SK-N-SH treated with all-trans-retinoic acid at 6 μM for 48 hours (cell line): ENCODE results near the gene TMEM244.
A peak's percentile ranks its signal among the peaks of the same experiment; 100 is the strongest.

ENCODE experiments used
- ATAC-seq: fragments of 200-7000 bp; cut with Tn5 transposase; 3 replicates; pipeline ENCODE4 v1.9.1; 2020; ENCODE audit warnings: mild to moderate bottlenecking, moderate library complexity
- ARNTL ChIP-seq: fragments of 450-650 bp; formaldehyde crosslinking; IDR thresholded peaks from 2 replicates; pipeline ENCODE4 v1.5.0; 2020; ENCODE audit warnings: low read depth, mild to moderate bottlenecking, moderate library complexity, borderline replicate concordance
- BACH2 ChIP-seq: fragments of 250-450 bp; sonication (Bioruptor Pico); IDR thresholded peaks from 2 replicates; pipeline ENCODE4 v1.9.0; 2021; ENCODE audit warnings: mild to moderate bottlenecking, borderline replicate concordance
- CSDC2 ChIP-seq: fragments of 250-450 bp; sonication (Bioruptor Pico); IDR thresholded peaks from 2 replicates; pipeline ENCODE4 v1.5.0; 2020; ENCODE audit warnings: mild to moderate bottlenecking, moderate library complexity
- ESRRG ChIP-seq: fragments of 250-450 bp; sonication (Bioruptor Pico); IDR thresholded peaks from 2 replicates; pipeline ENCODE4 v1.6.1; 2021; ENCODE audit warnings: mild to moderate bottlenecking
- ISL1 ChIP-seq: fragments of 250-450 bp; sonication (Bioruptor Pico); IDR thresholded peaks from 2 replicates; pipeline ENCODE4 v2.1.2; 2022; ENCODE audit warnings: mild to moderate bottlenecking, moderate library complexity
- OSR1 ChIP-seq: fragments of 250-450 bp; sonication (Bioruptor Pico); IDR thresholded peaks from 2 replicates; pipeline ENCODE4 v1.8.0; 2022; ENCODE audit warnings: moderate library complexity, mild to moderate bottlenecking, inconsistent platforms
- RARB ChIP-seq: fragments of 250-450 bp; sonication (Bioruptor Pico); IDR thresholded peaks from 2 replicates; pipeline ENCODE4 v1.8.0; 2021; ENCODE audit warnings: mild to moderate bottlenecking, moderate library complexity
- SNAI2 ChIP-seq: fragments of 250-450 bp; sonication (Bioruptor Pico); IDR thresholded peaks from 2 replicates; pipeline ENCODE4 v1.5.0; 2020; ENCODE audit warnings: mild to moderate bottlenecking, moderate library complexity
- TCF4 ChIP-seq: fragments of 250-450 bp; sonication (Bioruptor Pico); IDR thresholded peaks from 2 replicates; pipeline ENCODE4 v1.8.0; 2021; ENCODE audit warnings: mild to moderate bottlenecking, moderate library complexity, borderline replicate concordance
- ZC3H10 ChIP-seq: fragments of 250-450 bp; sonication (Bioruptor Pico); IDR thresholded peaks from 2 replicates; pipeline ENCODE4 v1.5.1; 2021; ENCODE audit warnings: mild to moderate bottlenecking, moderate library complexity
- ZFP3 ChIP-seq: fragments of 250-450 bp; sonication (Bioruptor Pico); IDR thresholded peaks from 2 replicates; pipeline ENCODE4 v1.5.0; 2020; ENCODE audit warnings: mild to moderate bottlenecking, moderate library complexity
- ZFP30 ChIP-seq: fragments of 450-650 bp; formaldehyde crosslinking; IDR thresholded peaks from 2 replicates; pipeline ENCODE4 v1.5.0; 2022; ENCODE audit warnings: mild to moderate bottlenecking, moderate library complexity
- ZNF565 ChIP-seq: fragments of 450-650 bp; formaldehyde crosslinking; conservative IDR thresholded peaks from 2 replicates; pipeline ENCODE4 v1.5.0; 2020; ENCODE audit warnings: low read depth, mild to moderate bottlenecking, moderate library complexity
- ZNF70 ChIP-seq: fragments of 450-650 bp; formaldehyde crosslinking; IDR thresholded peaks from 2 replicates; pipeline ENCODE4 v1.5.0; 2020; ENCODE audit warnings: mild to moderate bottlenecking, moderate library complexity
- ZNF8 ChIP-seq: fragments of 450-650 bp; formaldehyde crosslinking; IDR thresholded peaks from 2 replicates; pipeline ENCODE4 v1.5.0; 2020; ENCODE audit warnings: mild to moderate bottlenecking, moderate library complexity
- TF ChIP-seq, protein P1 (sequence below): fragments of 250-450 bp; sonication (Bioruptor Pico); IDR thresholded peaks from 2 replicates; pipeline ENCODE4 v1.5.0; 2020; ENCODE audit warnings: mild to moderate bottlenecking, moderate library complexity
- TF ChIP-seq, protein P2 (sequence below): fragments of 250-450 bp; sonication (Bioruptor Pico); IDR thresholded peaks from 2 replicates; pipeline ENCODE4 v1.5.1; 2021; ENCODE audit warnings: mild to moderate bottlenecking, moderate library complexity
- TF ChIP-seq, protein P3 (sequence below): fragments of 250-450 bp; sonication (Bioruptor Pico); IDR thresholded peaks from 2 replicates; pipeline ENCODE4 v1.5.1; 2020; ENCODE audit warnings: low read depth, mild to moderate bottlenecking, moderate library complexity
- TF ChIP-seq, protein P4 (sequence below): fragments of 250-450 bp; sonication (Bioruptor Pico); IDR thresholded peaks from 2 replicates; pipeline ENCODE4 v1.8.0; 2021; ENCODE audit warnings: low read depth, mild to moderate bottlenecking, moderate library complexity, borderline replicate concordance
- TF ChIP-seq, protein P5 (sequence below): fragments of 250-450 bp; sonication (Bioruptor Pico); IDR thresholded peaks from 2 replicates; pipeline ENCODE4 v1.8.0; 2020; ENCODE audit warnings: mild to moderate bottlenecking, moderate library complexity, borderline replicate concordance

Gene TMEM244

DNA sequence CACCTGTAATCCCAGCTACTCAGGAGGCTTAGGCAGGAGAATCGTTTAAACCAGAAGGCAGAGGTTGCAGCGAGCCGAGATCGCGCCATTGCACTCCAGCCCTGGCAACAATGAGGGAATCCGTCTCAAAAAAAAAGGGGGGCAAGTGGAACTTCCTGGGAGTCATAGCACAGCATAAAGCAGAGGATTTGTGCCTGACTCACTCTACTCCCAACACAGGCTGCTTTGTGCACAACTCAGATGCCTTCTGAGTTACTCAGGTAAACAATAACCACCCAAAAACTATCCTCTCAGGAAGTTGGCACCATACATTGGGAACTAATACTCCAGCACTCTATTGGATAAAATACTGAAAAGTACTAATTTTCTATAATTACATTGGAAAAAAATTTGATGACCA, 2.5 kb upstream of the TMEM244 start:
- TF ChIP-seq, protein P1, sequence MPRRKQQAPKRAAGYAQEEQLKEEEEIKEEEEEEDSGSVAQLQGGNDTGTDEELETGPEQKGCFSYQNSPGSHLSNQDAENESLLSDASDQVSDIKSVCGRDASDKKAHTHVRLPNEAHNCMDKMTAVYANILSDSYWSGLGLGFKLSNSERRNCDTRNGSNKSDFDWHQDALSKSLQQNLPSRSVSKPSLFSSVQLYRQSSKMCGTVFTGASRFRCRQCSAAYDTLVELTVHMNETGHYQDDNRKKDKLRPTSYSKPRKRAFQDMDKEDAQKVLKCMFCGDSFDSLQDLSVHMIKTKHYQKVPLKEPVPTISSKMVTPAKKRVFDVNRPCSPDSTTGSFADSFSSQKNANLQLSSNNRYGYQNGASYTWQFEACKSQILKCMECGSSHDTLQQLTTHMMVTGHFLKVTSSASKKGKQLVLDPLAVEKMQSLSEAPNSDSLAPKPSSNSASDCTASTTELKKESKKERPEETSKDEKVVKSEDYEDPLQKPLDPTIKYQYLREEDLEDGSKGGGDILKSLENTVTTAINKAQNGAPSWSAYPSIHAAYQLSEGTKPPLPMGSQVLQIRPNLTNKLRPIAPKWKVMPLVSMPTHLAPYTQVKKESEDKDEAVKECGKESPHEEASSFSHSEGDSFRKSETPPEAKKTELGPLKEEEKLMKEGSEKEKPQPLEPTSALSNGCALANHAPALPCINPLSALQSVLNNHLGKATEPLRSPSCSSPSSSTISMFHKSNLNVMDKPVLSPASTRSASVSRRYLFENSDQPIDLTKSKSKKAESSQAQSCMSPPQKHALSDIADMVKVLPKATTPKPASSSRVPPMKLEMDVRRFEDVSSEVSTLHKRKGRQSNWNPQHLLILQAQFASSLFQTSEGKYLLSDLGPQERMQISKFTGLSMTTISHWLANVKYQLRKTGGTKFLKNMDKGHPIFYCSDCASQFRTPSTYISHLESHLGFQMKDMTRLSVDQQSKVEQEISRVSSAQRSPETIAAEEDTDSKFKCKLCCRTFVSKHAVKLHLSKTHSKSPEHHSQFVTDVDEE (CRISPR knock-in tag): no peak
- ATAC-seq: no peak

DNA sequence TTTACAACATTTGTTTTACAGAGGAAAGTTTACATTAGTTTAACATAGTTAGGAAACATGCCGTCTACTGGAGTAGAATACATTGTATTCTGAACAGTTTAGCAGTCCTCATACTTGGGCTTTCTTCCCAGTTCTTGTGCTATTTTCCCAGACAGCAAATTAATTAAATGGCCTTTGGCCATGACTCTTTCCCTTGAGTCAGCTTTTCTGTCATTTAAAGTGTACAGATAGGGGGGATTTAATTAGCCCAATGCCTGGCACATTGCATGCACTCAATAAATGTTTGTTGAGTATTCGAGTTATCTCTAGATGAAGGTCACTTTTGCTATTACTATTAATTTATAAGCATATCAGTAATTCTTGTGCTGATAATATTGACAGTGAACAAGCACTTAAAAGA, 1.6 kb downstream of the TMEM244 start:
- peak; percentile 42 for ATAC-seq
- TF ChIP-seq, protein P2, sequence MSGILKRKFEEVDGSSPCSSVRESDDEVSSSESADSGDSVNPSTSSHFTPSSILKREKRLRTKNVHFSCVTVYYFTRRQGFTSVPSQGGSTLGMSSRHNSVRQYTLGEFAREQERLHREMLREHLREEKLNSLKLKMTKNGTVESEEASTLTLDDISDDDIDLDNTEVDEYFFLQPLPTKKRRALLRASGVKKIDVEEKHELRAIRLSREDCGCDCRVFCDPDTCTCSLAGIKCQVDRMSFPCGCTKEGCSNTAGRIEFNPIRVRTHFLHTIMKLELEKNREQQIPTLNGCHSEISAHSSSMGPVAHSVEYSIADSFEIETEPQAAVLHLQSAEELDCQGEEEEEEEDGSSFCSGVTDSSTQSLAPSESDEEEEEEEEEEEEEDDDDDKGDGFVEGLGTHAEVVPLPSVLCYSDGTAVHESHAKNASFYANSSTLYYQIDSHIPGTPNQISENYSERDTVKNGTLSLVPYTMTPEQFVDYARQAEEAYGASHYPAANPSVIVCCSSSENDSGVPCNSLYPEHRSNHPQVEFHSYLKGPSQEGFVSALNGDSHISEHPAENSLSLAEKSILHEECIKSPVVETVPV (CRISPR knock-in tag): no peak
- TF ChIP-seq ZFP30 (CRISPR knock-in tag) (no peak), ZNF70 (no peak), CSDC2 (CRISPR knock-in tag) (no peak), ESRRG (no peak), ZC3H10 (CRISPR knock-in tag) (peak; percentile 52; the same call in 1 of the 2 replicates), ISL1 (CRISPR knock-in tag) (peak; percentile 68)
- TF ChIP-seq, protein P3, sequence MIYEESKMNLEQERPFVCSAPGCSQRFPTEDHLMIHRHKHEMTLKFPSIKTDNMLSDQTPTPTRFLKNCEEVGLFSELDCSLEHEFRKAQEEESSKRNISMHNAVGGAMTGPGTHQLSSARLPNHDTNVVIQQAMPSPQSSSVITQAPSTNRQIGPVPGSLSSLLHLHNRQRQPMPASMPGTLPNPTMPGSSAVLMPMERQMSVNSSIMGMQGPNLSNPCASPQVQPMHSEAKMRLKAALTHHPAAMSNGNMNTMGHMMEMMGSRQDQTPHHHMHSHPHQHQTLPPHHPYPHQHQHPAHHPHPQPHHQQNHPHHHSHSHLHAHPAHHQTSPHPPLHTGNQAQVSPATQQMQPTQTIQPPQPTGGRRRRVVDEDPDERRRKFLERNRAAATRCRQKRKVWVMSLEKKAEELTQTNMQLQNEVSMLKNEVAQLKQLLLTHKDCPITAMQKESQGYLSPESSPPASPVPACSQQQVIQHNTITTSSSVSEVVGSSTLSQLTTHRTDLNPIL (CRISPR knock-in tag): no peak
- TF ChIP-seq, protein P4, sequence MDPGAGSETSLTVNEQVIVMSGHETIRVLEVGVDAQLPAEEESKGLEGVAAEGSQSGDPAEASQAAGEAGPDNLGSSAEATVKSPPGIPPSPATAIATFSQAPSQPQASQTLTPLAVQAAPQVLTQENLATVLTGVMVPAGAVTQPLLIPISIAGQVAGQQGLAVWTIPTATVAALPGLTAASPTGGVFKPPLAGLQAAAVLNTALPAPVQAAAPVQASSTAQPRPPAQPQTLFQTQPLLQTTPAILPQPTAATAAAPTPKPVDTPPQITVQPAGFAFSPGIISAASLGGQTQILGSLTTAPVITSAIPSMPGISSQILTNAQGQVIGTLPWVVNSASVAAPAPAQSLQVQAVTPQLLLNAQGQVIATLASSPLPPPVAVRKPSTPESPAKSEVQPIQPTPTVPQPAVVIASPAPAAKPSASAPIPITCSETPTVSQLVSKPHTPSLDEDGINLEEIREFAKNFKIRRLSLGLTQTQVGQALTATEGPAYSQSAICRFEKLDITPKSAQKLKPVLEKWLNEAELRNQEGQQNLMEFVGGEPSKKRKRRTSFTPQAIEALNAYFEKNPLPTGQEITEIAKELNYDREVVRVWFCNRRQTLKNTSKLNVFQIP (CRISPR knock-in tag): no peak
- TF ChIP-seq, protein P5, sequence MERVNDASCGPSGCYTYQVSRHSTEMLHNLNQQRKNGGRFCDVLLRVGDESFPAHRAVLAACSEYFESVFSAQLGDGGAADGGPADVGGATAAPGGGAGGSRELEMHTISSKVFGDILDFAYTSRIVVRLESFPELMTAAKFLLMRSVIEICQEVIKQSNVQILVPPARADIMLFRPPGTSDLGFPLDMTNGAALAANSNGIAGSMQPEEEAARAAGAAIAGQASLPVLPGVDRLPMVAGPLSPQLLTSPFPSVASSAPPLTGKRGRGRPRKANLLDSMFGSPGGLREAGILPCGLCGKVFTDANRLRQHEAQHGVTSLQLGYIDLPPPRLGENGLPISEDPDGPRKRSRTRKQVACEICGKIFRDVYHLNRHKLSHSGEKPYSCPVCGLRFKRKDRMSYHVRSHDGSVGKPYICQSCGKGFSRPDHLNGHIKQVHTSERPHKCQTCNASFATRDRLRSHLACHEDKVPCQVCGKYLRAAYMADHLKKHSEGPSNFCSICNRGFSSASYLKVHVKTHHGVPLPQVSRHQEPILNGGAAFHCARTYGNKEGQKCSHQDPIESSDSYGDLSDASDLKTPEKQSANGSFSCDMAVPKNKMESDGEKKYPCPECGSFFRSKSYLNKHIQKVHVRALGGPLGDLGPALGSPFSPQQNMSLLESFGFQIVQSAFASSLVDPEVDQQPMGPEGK (CRISPR knock-in tag): no peak

DNA sequence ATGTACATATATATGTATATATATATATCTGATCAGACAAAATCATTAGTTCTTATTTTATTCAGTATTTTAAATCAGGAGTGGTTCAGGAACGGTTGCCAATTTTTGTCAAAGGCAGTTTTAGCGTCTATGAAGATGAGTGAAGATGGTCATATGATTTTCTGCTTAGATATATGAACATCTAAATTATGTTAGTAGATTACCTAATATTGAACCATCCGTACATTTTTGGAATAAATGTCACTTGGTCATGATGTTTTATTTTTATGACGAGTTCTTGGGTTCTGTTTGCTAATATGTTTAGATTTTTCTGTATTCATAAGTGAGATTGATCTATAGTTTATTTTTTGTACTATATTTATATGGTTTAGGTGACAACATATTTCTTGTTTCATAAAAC, 3.3 kb downstream of the TMEM244 start:
- ATAC-seq: no peak
- TF ChIP-seq ZC3H10 (CRISPR knock-in tag) (no peak), RARB (CRISPR knock-in tag) (no peak), ZFP30 (CRISPR knock-in tag) (no peak), TCF4 (CRISPR knock-in tag) (no peak), ZNF70 (no peak), ZNF565 (CRISPR knock-in tag) (no peak), ISL1 (CRISPR knock-in tag) (no peak), ZFP3 (CRISPR knock-in tag) (no peak), CSDC2 (CRISPR knock-in tag) (no peak), OSR1 (CRISPR knock-in tag) (no peak), BACH2 (CRISPR knock-in tag) (no peak), SNAI2 (CRISPR knock-in tag) (no peak), ZNF8 (no peak), ARNTL (CRISPR knock-in tag) (no peak)
- TF ChIP-seq, protein P2 (CRISPR knock-in tag): no peak
- TF ChIP-seq, protein P4 (CRISPR knock-in tag): no peak
- TF ChIP-seq, protein P3 (CRISPR knock-in tag): no peak
